Thyroid gland (tissue), 4 donors: ENCODE measurements around the gene AP1S1.

Experiments
- CTCF ChIP-seq, 6 experiments: fragments of 200-600 bp in 3 of 6; fragments of 450-650 bp in 3 of 6; sonication (generic) in 3 of 6; IDR thresholded peaks; one replicate each; pipeline ENCODE4 v1.5.1; 2016 to 2019; ENCODE audit warnings: antibody characterized with exemption in 6 of 6, mild to moderate bottlenecking in 2 of 6, inconsistent platforms in 1 of 6, moderate library complexity in 1 of 6
- POLR2A ChIP-seq, 2 donors: fragments of 450-650 bp; IDR thresholded peaks; one replicate each; pipeline ENCODE4 v1.6.1; 2017; ENCODE audit warnings: antibody characterized with exemption in 2 of 2, mild to moderate bottlenecking in 2 of 2, moderate library complexity in 1 of 2

GRCh38 chr7:101104799-101105198 is 49.5 kb upstream of the AP1S1 start:
- TF ChIP-seq CTCF (IDR thresholded peaks at IDR 0.05) (no peak), POLR2A (IDR thresholded peaks at IDR 0.05) (no peak)
